GM12801 (cell line): ENCODE data around the gene FCHSD2.

Experiments used
- TF ChIP-seq, protein P1 (sequence below): IDR thresholded peaks from one replicate; pipeline ENCODE4 v1.5.1; 2011; ENCODE audit warnings: control low read depth; ENCODE audit not compliant: insufficient read length; ENCODE audit errors: extremely low read depth

FCHSD2 gene

DNA sequence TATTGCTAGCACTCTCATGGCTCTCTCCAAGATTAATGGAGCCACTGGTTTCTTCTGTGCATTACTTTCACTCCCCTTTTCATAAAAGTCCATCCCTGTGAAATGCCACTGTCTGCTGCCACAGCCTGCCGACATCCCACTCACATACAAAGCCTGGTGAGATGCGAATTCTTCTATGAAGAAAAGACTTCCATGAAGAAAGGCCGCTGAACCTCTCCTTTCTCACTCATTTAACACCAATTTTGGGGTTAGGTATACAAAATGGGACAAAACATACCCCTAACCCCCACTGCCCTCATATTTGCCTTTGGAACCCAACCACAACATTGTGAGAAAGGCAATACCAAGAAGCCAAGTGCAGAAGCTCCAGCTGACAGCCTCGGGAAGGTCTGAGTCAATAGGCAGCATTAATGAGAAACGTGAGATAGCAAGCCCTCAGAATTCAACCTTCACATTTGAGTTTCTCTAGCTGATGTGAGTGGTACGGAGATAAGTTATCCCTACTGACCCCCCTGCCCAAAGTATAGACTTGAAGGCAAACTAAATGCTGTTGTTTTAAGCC is 171.5 kb downstream of the FCHSD2 start:
- TF ChIP-seq, protein P1, sequence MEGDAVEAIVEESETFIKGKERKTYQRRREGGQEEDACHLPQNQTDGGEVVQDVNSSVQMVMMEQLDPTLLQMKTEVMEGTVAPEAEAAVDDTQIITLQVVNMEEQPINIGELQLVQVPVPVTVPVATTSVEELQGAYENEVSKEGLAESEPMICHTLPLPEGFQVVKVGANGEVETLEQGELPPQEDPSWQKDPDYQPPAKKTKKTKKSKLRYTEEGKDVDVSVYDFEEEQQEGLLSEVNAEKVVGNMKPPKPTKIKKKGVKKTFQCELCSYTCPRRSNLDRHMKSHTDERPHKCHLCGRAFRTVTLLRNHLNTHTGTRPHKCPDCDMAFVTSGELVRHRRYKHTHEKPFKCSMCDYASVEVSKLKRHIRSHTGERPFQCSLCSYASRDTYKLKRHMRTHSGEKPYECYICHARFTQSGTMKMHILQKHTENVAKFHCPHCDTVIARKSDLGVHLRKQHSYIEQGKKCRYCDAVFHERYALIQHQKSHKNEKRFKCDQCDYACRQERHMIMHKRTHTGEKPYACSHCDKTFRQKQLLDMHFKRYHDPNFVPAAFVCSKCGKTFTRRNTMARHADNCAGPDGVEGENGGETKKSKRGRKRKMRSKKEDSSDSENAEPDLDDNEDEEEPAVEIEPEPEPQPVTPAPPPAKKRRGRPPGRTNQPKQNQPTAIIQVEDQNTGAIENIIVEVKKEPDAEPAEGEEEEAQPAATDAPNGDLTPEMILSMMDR: no peak

DNA sequence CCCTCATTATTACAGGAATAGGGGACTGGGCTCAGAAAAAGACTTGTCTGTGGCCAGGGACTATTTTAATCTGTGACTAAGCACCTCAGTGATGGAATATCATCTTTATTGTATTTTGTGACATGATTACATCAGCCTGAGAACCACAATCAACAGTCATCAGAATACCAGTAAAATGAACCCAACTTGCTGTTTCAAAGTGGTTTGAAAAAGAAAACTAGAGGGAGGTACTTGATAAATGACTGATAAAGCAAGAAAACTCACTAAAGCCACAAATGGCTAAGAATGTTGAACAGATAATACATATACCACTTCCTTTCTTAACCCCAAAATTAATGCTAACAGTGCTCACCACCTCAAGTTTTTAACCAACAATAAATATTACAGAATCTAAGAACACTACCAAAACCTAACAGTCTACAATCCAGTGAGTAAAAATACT is 172.2 kb downstream of the FCHSD2 start:
- TF ChIP-seq, protein P1: no peak

DNA sequence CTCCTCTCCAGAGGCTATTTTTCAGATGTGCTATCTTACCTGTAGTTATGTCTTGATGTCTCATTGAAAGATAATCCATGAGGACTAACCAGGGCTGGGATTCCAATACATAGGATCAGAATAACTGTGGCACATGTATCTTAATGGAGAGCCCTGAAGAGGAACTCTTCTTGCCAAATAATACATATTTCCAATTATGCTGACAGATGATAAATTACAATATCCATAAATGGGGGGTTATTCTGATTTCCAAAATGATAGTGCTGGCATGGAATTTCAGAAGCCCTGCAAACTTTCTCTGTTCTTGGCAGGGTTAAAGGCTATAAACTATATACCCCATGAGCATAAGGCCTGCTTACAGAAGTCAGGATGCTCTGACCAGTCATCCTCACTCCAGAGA is 173.7 kb downstream of the FCHSD2 start:
- TF ChIP-seq, protein P1: no peak

DNA sequence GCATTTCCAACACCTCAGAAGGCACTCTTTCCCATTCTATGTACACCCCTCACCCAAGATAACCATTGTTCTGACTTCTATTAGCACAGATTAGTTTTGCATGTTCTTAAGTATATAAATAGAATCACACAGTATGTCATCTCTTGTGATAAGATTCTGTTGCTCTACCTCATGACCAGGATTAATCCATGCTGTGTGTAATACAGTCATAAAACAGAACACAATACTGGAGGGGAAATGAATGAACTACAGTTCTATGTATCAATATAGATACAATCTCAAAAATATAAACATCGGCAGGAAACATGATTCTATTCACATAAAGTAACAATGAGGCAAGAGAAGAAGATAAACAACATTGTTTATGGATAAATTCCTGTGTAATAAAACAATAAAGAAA is 176.4 kb downstream of the FCHSD2 start:
- TF ChIP-seq, protein P1: no peak

DNA sequence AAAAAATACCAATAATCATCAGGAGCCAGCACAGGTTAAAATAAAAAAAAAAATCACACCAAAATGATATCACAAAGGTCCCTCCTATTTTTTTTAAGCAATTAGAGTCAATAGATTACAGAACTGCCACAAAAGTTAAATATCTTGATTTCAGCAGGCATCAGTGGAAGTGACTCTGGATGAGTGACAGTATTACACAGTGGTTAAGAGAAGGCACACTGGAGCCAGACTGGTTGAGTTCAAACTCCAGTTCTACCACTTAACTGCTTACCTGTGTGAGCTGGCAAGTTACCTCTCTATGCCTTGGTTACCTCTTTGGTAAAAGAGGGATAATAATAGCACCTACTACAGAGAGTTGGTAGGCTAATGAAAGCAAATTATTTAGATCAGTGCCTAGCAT is 179.4 kb downstream of the FCHSD2 start:
- TF ChIP-seq, protein P1: no peak

DNA sequence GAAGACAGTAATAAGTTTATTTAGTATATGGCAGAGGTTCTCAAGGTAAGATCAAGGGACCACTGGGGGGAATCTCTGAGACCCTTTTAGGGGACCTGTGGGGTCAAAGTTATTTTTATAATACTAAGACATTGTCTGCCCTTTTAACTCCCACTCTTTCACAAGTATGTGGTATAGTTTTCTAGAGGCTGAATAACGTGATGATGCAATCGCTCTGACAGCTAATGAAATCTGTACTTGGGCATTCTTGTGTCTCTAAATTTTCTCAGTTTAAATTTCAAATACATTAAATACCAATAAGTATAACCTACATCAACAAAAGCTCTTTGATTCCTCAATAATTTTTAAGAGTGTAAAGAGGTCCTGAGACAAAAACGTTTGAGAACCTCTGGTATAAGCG is 180.0 kb downstream of the FCHSD2 start:
- TF ChIP-seq, protein P1: no peak

DNA sequence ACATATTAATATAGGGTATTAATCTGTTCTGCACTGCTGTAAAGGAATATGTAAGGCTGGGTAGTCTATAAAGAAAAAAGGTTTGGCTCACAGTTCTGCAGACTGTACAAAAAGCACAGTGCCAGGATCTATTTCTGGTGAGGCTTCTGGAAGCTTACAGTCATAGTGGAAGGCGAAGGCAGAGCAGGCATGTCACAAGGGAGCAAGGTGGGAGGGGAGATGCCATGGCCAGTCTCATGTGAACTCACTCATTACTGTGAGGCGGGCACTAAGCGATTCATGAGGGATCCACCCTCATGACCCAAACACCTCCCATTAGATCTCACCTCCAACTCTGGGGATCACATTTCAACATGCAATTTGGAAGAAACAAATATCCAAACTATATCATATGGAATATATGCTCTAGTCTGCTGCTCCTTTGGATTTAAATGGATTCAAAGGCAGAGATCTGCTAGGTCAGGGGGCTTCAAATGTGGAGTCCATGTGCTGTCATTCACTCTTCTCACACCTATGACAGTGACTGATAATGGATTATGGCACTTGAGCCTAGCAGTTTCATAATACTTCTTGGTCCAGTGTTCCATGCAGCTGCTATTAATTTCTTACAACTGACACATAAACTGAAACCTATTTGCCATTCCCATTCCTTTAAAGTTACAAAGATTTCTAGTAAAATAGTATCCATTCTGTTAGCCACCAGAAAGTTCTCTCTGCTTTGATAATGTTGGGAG is 182.0 kb downstream of the FCHSD2 start:
- TF ChIP-seq, protein P1: no peak
